ENCODE results near the gene TBCC. TPM values are rescaled to one million over a fixed set of nuclear protein-coding genes. Genes with fewer than 3 reads are reported as not detected.

Gene TBCC
- total RNA-seq, 1 donor from 2014 or later = 28.4 TPM

DNA sequence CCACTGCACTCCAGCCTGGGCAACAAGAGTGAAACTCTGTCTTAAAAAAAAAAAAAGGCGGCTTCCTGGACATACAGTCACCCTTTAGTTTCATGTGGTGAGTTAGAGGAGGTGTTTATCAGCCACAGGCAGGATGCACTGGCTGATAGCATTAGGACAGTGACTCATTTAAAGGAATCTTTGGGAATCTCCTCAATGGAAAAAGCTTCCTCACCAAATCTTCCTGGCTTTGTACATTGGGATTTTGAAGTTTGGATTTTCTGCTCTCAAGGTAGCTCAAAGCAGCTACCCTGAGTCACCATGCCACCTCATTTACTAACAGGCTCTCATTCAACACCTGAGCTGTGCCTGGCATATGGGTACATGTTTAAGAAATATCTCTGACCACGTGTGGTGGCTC, 43.7 kb downstream of the TBCC start:
- no peak for TF ChIP-seq CTCF (IDR thresholded peaks at IDR 0.05; ENCODE audit: unreplicated experiment)
- Mint-ChIP-seq H3K36me3 (ENCODE audit: insufficient read depth) (no peaks in the 10 kb centered on the region), H3K4me1 (ENCODE audit: low read depth) (peaks cover 1% of the 10 kb centered on the region), H3K27ac (no peak overlapping the region), H3K27me3 (no peaks in the 10 kb centered on the region), H3K9me3 (ENCODE audit: low read depth) (no peaks in the 10 kb centered on the region), H3K4me3 (ENCODE audit: low read depth) (no peak overlapping the region)
- DNase-seq (ENCODE audit: low spot score, unreplicated experiment) = no peak

DNA sequence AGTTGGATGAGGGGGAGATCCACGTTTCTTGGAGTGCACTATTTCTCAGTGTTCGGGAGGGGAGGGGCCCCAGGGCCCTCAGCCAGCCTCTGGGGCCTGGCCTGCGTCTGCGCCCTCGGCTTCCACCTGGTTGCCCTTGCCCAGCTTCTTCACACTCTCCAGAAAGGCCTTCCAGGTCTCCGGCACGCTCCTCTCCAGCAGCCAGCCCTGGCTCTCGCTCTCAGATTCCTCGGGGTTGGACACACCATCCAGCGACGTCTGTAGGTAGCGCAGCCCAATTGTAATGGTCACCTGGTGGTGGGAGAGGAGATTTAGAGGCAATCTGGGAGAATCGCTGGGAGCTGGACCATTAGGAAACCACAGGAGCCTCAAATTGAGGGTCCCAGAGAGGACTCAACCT, 47.7 kb downstream of the TBCC start:
- DNase-seq (ENCODE audit: low spot score, unreplicated experiment) = no peak
- no peak for TF ChIP-seq CTCF (IDR thresholded peaks at IDR 0.05; ENCODE audit: unreplicated experiment)
- peaks cover 4% of the 10 kb centered on the region for H3K36me3 Mint-ChIP-seq (ENCODE audit: insufficient read depth)
- H3K4me1 Mint-ChIP-seq (ENCODE audit: low read depth) = no peaks in the 10 kb centered on the region
- H3K27me3 Mint-ChIP-seq = no peaks in the 10 kb centered on the region
- H3K4me3 Mint-ChIP-seq (ENCODE audit: low read depth) = no peak overlapping the region
- no peak overlapping the region for H3K27ac Mint-ChIP-seq
- H3K9me3 Mint-ChIP-seq (ENCODE audit: low read depth) = no peaks in the 10 kb centered on the region

GRCh38 chr6:42697268-42697655, 48.6 kb downstream of the TBCC start:
- Mint-ChIP-seq H3K4me1 (ENCODE audit: low read depth) (no peaks in the 10 kb centered on the region), H3K27me3 (no peaks in the 10 kb centered on the region), H3K36me3 (ENCODE audit: insufficient read depth) (peaks cover 4% of the 10 kb centered on the region), H3K27ac (no peak overlapping the region), H3K9me3 (ENCODE audit: low read depth) (no peaks in the 10 kb centered on the region), H3K4me3 (ENCODE audit: low read depth) (no peak overlapping the region)
- no peak for TF ChIP-seq CTCF (IDR thresholded peaks at IDR 0.05; ENCODE audit: unreplicated experiment)
- DNase-seq (ENCODE audit: low spot score, unreplicated experiment) = no peak

- no peaks in the 10 kb centered on the region for H3K9me3 Mint-ChIP-seq (ENCODE audit: low read depth)
Measured at GRCh38 chr6:42696526-42697267, 49.2 kb downstream of the TBCC start.

DNA sequence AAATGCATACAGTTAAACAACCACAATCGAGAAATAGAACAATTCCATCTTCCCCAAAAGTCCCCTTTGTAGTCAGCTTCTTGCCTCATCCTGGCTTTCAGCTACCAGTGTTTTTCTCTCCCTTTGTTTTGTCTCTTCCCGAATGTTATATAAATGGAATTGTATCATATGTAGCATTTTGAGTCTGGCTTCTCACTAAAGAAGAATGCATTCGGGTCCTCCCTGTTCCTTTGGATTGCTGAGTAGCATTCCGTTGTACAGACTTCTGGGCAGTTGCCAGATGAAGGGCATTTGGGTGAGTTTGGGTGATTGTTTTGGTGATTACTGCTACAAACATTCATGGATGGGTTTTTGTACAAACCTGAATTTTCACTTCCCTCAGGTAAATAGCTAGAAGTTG, 51.3 kb downstream of the TBCC start:
- Mint-ChIP-seq H3K27me3 (no peaks in the 10 kb centered on the region), H3K4me3 (ENCODE audit: low read depth) (no peak overlapping the region), H3K9me3 (ENCODE audit: low read depth) (no peaks in the 10 kb centered on the region), H3K36me3 (ENCODE audit: insufficient read depth) (peaks cover 14% of the 10 kb centered on the region), H3K4me1 (ENCODE audit: low read depth) (no peaks in the 10 kb centered on the region), H3K27ac (no peak overlapping the region)
- no peak for DNase-seq (ENCODE audit: low spot score, unreplicated experiment)
- no peak for TF ChIP-seq CTCF (IDR thresholded peaks at IDR 0.05; ENCODE audit: unreplicated experiment)

More at GRCh38 chr6:42696526-42697267, 49.2 kb downstream of the TBCC start:
- TF ChIP-seq CTCF (IDR thresholded peaks at IDR 0.05; ENCODE audit: unreplicated experiment) = no peak
- Mint-ChIP-seq H3K36me3 (ENCODE audit: insufficient read depth) (peaks cover 4% of the 10 kb centered on the region), H3K4me1 (ENCODE audit: low read depth) (no peaks in the 10 kb centered on the region), H3K4me3 (ENCODE audit: low read depth) (no peak overlapping the region), H3K27ac (peak overlapping the region; percentile 37), H3K27me3 (no peaks in the 10 kb centered on the region)
- no peak for DNase-seq (ENCODE audit: low spot score, unreplicated experiment)

Other genes starting within 250 kb of the TBCC start
- gene UBR2, start 182.1 kb downstream of the TBCC start, total RNA-seq = 31.9 and 32.3 TPM in 2 replicates
- gene PRPH2, start 23.5 kb downstream of the TBCC start, total RNA-seq = 0.13 TPM in 1 of 2 replicates, not detected in the other
- gene BICRAL, start 35.9 kb upstream of the TBCC start, total RNA-seq = 13.2 and 14.4 TPM in 2 replicates
- gene RPL7L1, start 133.5 kb upstream of the TBCC start, total RNA-seq = 82.8 and 88.9 TPM in 2 replicates
- not detected in 2 replicates for gene PTCRA, start 169.9 kb upstream of the TBCC start, total RNA-seq
- gene CNPY3, start 183.4 kb upstream of the TBCC start, total RNA-seq = 61.5 and 64.1 TPM in 2 replicates
- 1.3 and 1.7 TPM in 2 replicates for gene GNMT, start 214.7 kb upstream of the TBCC start, total RNA-seq
- gene PEX6, start 233.1 kb upstream of the TBCC start, total RNA-seq = 29.8 and 32.3 TPM in 2 replicates
- 52.2 and 53.6 TPM in 2 replicates for gene PPP2R5D, start 238.5 kb upstream of the TBCC start, total RNA-seq

All from progenitor cell of endocrine pancreas (in vitro differentiated cells).